K562 (cell line): ENCODE measurements around the gene DHDDS. TPM values are rescaled to one million over a fixed set of nuclear protein-coding genes. Genes with fewer than 3 reads are reported as not detected.
A peak's percentile ranks its signal among the peaks of the same experiment; 100 is the strongest.

Experiments used
- BMI1 ChIP-seq: fragments of 150-350 bp; IDR thresholded peaks from 2 replicates; pipeline ENCODE4 v1.6.1; 2014; ENCODE audit warnings: low read length
- CUX1 ChIP-seq: fragments of 200-800 bp; sonication (Bioruptor generic); IDR thresholded peaks from 2 replicates; pipeline ENCODE4 v1.6.1; 2016; ENCODE audit warnings: missing genetic modification characterization, missing compliant biosample characterization
- HBP1 ChIP-seq: fragments of 450-650 bp; formaldehyde crosslinking; IDR thresholded peaks from 2 replicates; pipeline ENCODE4 v1.4.0; 2022; ENCODE audit warnings: missing genetic modification characterization
- HNRNPUL1 ChIP-seq: fragments of 200-400 bp; formaldehyde crosslinking; IDR thresholded peaks from 2 replicates; pipeline ENCODE4 v1.6.1; 2017; ENCODE audit warnings: low read length
- KHSRP ChIP-seq: fragments of 450-650 bp; IDR thresholded peaks from 2 replicates; pipeline ENCODE4 v1.6.1; 2017
- NRF1 ChIP-seq, 2 experiments: fragments of 450-650 bp; IDR thresholded peaks in 1 of 2; conservative IDR thresholded peaks in 1 of 2; 2 replicates each; pipeline ENCODE4 v1.6.1; 2014; ENCODE audit warnings: mild to moderate bottlenecking in 2 of 2
- POLR2H ChIP-seq: IDR thresholded peaks from 2 replicates; pipeline ENCODE4 v1.6.1; 2016; ENCODE audit warnings: missing genetic modification characterization, low read depth, mild to moderate bottlenecking, control low read depth, missing compliant biosample characterization, moderate library complexity
- RERE ChIP-seq: sonication (generic); formaldehyde crosslinking; IDR thresholded peaks from 2 replicates; pipeline ENCODE4 v1.8.0; 2023; ENCODE audit warnings: missing genetic modification reagents, mild to moderate bottlenecking, borderline replicate concordance
- SP2 ChIP-seq: IDR thresholded peaks from 2 replicates; pipeline ENCODE4 v1.6.1; 2011; ENCODE audit warnings: mild to moderate bottlenecking, low read depth, low read length, moderate library complexity; ENCODE audit not compliant: poor library complexity, severe bottlenecking; ENCODE audit errors: extremely low read depth
- WHSC1 ChIP-seq: IDR thresholded peaks from one replicate; pipeline ENCODE4 v1.6.1; 2012; ENCODE audit warnings: low read length, control low read depth, inconsistent platforms
- XRCC3 ChIP-seq: fragments of 450-650 bp; IDR thresholded peaks from 2 replicates; pipeline ENCODE4 v1.6.1; 2017; ENCODE audit warnings: mild to moderate bottlenecking, moderate library complexity
- ZNF655 ChIP-seq: fragments of 250-450 bp; sonication (Bioruptor Pico); IDR thresholded peaks from 2 replicates; pipeline ENCODE4 v1.5.0; 2021
- polyA plus RNA-seq, 8 experiments: library from polyadenylated mRNA; depleted of rRNA in 4 of 8; stranded (reverse) in 5 of 8; unstranded in 3 of 8; fragments of >200 nt; fragmentation: Nextera tagmentation in 2 of 8; fragmentation: Illumina TruSeq in 1 of 8; extraction: Ambion mirVana in 2 of 8; extraction: Trizol in 1 of 8; gene quantifications; 2 replicates each; pipeline versions ENCODE4 v1.2.1 to v1.2.3, GENCODE V29; 2011 to 2014; ENCODE audit warnings: inconsistent platforms in 1 of 8, missing spikeins in 1 of 8
- total RNA-seq, 7 experiments: library from RNA; depleted of rRNA in 6 of 7; stranded (reverse); fragments of >200 nt in 6 of 7; fragmentation: Illumina TruSeq in 2 of 7; extraction: Trizol in 2 of 7; gene quantifications; 2 replicates each; pipeline versions ENCODE4 v1.2.1 to v1.2.3, GENCODE V29; 2011 to 2021; ENCODE audit warnings: low replicate concordance in 1 of 7

The DHDDS gene
- total and polyA plus RNA-seq, 9 of the 15 experiments (the other 6 are each of a cell fraction or from before 2014, with no cell fraction given) = 33.3 to 55.0 (median 44.3) TPM

- TF ChIP-seq ZNF655 (CRISPR knock-in tag) (no peak), RERE (no peak), HBP1 (no peak), WHSC1 (no peak), HNRNPUL1 (no peak), KHSRP (no peak), XRCC3 (no peak), SP2 (no peak), CUX1 (CRISPR knock-in tag) (no peak), NRF1 (conservative IDR thresholded peaks at IDR 0.05 in 1 of 2, IDR thresholded peaks at IDR 0.05 in 1 of 2) (no peak), POLR2H (tag) (peak; percentile 95), BMI1 (no peak)
These were observed 40.3 kb downstream of the DHDDS start, which contains the start of gene HMGN2 (continued) for GRCh38 chr1:26472320-26472900.
